GM18858 (cell line): ENCODE results near the gene R3HDML.
"Not testable (repeated sequence)": the region's sequence is repeated elsewhere in the genome, so short reads cannot be mapped to it uniquely, and the experiment has no call there.

ENCODE experiments used
- ATAC-seq: cut with Tn5 transposase; IDR thresholded peaks from one replicate; pipeline ENCODE4 v1.9.1; 2021; ENCODE audit not compliant: unreplicated experiment

The R3HDML gene

DNA sequence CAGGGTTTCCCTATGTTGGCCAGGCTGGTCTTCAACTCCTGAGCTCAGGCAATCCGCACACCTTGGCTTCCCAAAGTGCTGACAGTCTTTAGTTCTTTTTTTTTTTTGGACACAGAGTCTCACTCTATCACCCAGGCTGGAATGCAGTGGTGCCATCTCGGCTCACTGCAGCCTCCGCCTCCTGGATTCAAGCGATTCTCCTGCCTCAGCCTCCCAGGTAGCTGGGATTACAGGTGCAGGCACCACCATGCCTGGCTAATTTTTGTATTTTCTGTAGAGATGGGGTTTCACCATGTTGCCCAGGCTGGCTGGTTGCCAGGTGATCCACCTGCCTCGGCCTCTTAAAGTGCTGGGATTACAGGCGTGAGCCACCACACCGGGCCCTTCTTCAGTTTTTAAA, 9.1 kb upstream of the R3HDML start:
- ATAC-seq, result not testable (repeated sequence)

DNA sequence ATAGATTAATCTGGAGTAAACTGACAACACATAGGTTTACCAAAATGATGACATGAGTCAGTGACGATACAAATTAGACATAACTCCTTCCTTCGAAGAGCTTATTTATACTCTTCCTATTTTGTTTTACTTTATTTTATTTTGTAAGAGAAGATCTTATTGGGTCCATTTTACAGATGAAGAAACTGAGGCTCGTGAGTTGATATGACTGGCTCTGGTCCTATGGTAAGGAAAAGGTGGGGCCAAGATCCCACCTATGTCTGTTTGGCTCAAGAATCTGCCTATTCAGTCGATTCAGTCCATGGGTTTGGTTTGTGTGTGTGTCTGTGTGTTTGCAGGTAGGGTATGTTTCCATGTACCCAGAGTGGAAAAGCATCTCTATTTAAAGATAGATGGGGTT, 8.4 kb upstream of the R3HDML start:
- no peak for ATAC-seq

- no peak for ATAC-seq
Observed at GRCh38 chr20:44331201-44331600, 5.6 kb upstream of the R3HDML start.

DNA sequence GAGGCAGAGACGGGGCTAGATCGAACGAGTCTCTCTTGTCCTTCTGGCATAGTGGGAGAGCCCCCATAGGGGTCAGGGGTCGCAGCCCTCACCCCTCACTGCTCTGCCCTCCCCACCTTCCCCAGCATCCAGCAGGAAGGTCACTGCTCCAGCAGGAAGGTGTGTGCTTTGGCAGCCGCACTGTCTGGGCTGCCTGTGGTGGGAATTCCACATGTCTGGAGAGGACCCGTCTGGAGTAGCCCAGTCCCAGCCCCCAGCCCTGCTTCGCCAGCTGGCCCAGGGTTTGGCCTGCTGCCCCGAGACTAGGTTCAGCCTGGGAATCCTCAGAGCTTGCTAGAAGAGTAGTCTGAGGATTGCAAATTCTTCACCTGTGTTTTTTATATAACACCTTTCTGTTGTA, 2.5 kb upstream of the R3HDML start:
- ATAC-seq, result no peak

DNA sequence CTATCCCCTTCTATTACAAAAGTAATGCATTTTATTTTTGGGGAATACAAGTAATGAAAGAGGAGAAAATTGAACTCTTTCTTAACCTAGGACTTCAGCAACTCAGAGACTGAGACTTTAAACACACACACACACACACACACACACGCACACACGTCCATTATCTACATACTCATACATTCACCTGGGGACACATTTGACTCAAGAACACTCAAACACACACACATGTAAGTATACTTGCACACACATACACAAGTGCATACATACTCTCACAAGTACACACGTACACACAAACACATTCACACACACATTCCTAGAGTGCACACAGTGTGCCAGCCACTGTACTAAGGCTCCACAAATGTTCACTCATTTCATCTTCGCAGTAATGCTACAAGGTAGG, 2.1 kb upstream of the R3HDML start:
- no peak for ATAC-seq

DNA sequence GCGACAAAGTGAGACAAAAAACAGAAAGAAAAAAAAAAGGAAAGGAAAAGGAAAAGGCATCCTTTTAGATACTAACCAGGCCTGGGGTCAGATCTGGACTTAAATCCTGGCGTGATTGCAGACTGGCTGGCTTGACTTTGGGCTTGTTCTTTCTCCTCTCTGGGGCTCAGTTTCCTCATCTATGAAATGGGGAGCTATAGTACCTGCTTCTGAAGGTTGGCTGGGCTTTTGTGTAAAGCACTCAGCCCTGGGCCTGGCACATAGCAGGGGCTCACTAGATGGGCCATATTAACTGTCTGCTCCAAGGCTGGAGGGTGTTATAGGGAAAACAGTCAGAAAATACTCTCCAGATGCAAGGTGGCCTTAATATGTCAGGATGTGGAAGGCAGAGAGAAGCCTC, 1.2 kb upstream of the R3HDML start:
- no peak for ATAC-seq

- no peak for ATAC-seq
Observed at GRCh38 chr20:44336086-44336485, 757 bp upstream of the R3HDML start.

GRCh38 chr20:44342248-44342647, 5.4 kb downstream of the R3HDML start:
- no peak for ATAC-seq

- ATAC-seq, result no peak
Observed at GRCh38 chr20:44343162-44343675, 6.4 kb downstream of the R3HDML start.

GRCh38 chr20:44344723-44345122, 7.9 kb downstream of the R3HDML start:
- ATAC-seq, result no peak

DNA sequence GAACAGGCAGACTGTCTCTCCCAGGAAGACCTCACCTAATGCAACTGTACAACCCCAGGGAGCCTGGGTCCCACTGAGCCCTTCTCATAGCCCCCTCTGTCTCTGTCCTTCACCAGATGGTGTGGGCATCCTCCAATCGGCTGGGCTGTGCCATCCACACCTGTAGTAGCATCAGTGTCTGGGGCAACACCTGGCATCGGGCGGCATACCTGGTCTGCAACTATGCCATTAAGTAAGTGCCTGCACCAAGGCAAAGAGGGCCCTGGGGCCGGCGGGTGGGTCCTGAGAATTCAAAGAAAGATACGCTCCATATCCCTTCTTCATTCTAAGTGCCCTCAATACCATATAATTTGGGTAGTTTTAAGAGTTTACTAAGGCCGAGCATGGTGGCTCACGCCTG, 8.3 kb downstream of the R3HDML start:
- ATAC-seq, result no peak

- ATAC-seq, result not testable (repeated sequence)
Observed at GRCh38 chr20:44345941-44346340, 9.1 kb downstream of the R3HDML start.

- ATAC-seq, result no peak
Observed at GRCh38 chr20:44348168-44348659, 11.4 kb downstream of the R3HDML start.

- ATAC-seq, result no peak
Observed at GRCh38 chr20:44349349-44349748, 12.5 kb downstream of the R3HDML start.

GRCh38 chr20:44350567-44350966, 13.7 kb downstream of the R3HDML start:
- ATAC-seq, result no peak

DNA sequence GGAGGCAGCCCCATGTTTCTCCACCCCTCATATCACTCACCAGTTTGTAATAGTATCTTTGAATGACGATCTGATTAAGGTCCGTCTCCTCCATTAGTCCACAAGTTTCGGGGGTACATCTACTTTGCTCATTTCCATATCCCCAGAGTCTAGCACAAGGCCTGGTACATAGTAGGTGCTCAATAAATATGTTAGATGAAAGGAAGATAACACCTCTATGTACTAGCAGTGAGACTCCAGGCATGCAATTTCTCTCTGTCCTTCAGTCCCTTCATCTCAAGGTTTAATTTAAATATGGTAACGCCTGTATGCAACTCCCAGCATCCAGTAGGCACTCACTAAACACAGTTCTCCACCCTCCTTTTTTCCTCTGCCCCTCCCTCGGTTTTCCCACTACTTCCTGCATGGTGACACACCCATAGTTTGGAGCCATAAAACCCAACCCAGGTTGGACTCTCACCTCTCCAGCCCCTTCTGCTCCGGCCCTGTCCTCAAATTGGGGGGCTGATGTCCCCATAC, 18.2 kb downstream of the R3HDML start:
- no peak for ATAC-seq

GRCh38 chr20:44355498-44356352, 18.9 kb downstream of the R3HDML start, which contains the start of gene HNF4A:
TSS of gene HNF4A (plus strand) at chr20:44355699. CDS start at chr20:44355805, 106 bp downstream.
- ATAC-seq, result no peak

GRCh38 chr20:44356353-44356723, 19.5 kb downstream of the R3HDML start:
- no peak for ATAC-seq

DNA sequence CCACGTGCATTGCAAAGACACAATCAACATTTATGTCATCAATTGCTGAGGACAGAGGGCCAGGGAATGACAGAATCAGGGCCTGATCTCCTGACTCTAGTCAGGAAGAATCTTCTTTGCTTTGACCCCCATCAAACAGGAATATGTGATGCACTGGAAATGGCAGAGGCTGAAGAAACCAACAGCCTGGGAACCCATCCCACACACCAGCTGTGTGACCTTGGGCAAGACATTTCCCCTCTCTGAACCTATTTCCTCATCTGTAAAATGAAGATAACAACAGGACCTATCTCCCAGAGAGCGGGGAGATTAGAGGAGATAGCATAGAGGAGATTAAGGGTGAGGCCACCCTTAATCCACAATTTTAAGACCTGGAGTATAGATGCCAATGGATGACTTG, 20.2 kb downstream of the R3HDML start:
- no peak for ATAC-seq

DNA sequence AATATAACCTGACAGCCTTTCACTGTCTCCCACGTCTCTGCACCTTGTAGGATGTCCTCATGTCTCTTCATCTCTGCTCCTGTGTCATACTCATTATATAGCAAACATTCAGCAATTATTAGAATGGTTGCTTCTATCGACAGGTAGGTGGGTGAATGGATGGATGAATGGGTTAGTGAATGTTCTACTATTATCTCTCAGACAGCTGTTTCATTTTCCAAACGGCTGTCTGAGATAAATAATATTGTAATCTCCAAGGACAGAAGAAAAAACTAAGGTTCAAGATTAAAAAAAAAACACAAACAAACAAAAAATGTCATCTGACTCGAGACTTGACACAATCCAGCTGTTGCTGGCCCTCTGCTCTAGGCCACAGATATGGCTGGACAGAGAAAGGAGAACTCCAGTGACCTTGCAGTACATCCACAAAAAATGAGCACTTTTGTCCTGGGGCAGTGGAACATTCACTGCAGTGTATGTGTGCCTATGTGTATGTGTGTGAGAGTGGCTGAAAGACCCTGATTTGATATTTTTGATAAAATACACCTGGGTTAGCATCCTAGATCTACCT, 20.8 kb downstream of the R3HDML start:
- ATAC-seq, result no peak

DNA sequence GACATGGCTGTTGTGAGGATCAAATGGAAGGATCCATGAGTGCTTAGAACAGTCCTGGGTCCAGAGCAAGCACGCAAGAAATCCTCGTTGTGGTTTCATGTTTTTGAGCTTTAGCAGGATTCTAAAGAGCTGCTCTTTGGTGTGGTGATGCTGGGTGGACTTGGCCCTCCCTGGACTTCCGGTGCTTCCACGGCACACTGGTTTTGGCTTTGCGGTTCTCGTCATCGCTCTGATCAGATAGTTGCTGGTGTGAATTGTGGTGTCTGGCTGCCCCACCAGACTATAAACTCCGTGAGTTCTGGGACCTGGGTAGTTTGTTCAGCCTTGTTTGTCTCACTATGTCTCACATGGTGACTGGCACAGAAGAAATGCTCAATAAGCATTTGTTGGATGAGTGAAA, 21.9 kb downstream of the R3HDML start:
- no peak for ATAC-seq

DNA sequence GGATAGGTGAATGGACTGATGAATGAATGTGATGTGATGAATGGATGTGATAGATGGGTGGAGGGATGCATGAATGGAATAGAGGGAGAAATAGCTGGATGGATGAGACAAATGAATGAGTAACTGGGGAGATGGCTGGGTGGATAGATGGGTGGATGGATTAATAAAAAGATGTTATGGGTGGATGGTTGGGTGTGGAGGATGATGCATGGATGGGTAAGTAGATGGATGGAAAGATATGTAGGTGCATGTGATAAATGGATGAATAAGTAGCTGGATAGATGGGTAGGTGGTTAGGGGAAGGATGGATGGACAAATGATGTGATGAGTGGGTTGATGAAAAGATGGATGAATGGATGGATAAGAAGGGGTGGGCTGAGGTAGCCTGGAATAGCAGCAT, 23.4 kb downstream of the R3HDML start:
- no peak for ATAC-seq
